ENCODE results near the gene PGLYRP2. TPM values are rescaled to one million over a fixed set of nuclear protein-coding genes. Genes with fewer than 3 reads are reported as not detected.

The PGLYRP2 gene
- total RNA-seq, 2 donors from 2014 or later, result not detected

- TF ChIP-seq CTCF (conservative IDR thresholded peaks at IDR 0.05), result no peak
- no peak for DNase-seq
- no peak overlapping the region for H3K9ac ChIP-seq (ENCODE audit: extremely low read depth, low read length, poor library complexity, severe bottlenecking)
- H3K36me3 Mint-ChIP-seq (ENCODE audit: low read depth), result peaks cover 44% of the 10 kb centered on the region
- H3K36me3 ChIP-seq (ENCODE audit: control insufficient read depth, insufficient read depth, low read length), result peaks cover 37% of the 10 kb centered on the region
- no peak overlapping the region for H3K4me3 Mint-ChIP-seq
- peaks cover under 1% of the 10 kb centered on the region for H3K4me1 Mint-ChIP-seq
- no peak overlapping the region for H3K27ac ChIP-seq (ENCODE audit: low read depth, low read length)
- no peak overlapping the region for H3K27ac Mint-ChIP-seq
- WGBS, 2 experiments (ENCODE audit: insufficient coverage in 1 of 2, insufficient read length in 1 of 2), result 95 to 97% methylated on average over 16 to 25 of the region's 36 CpGs
- peaks cover 11% of the 10 kb centered on the region for H3K9me3 ChIP-seq (ENCODE audit: control insufficient read depth, low read length)
- peaks cover 8% of the 10 kb centered on the region for H3K9me3 Mint-ChIP-seq
- no peaks in the 10 kb centered on the region for H3K27me3 ChIP-seq (ENCODE audit: control insufficient read depth, insufficient read depth, low read length, poor library complexity, severe bottlenecking)
- no peak overlapping the region for H3K4me3 ChIP-seq (ENCODE audit: low read length)
- no peaks in the 10 kb centered on the region for H3K27me3 Mint-ChIP-seq (ENCODE audit: insufficient read depth)
- peaks cover under 1% of the 10 kb centered on the region for H3K4me1 ChIP-seq (ENCODE audit: control insufficient read depth, insufficient read depth, low read length)
These were observed 53.9 kb downstream of the PGLYRP2 start for GRCh38 chr19:15425321-15425950.

- Mint-ChIP-seq H3K4me1 (no peaks in the 10 kb centered on the region), H3K27ac (no peak overlapping the region), H3K9me3 (peaks cover 8% of the 10 kb centered on the region), H3K36me3 (ENCODE audit: low read depth) (peaks cover 44% of the 10 kb centered on the region), H3K27me3 (ENCODE audit: insufficient read depth) (no peaks in the 10 kb centered on the region), H3K4me3 (no peak overlapping the region)
- Histone ChIP-seq H3K27ac (ENCODE audit: low read depth, low read length) (no peak overlapping the region), H3K27me3 (ENCODE audit: control insufficient read depth, insufficient read depth, low read length, poor library complexity, severe bottlenecking) (no peaks in the 10 kb centered on the region), H3K9ac (ENCODE audit: extremely low read depth, low read length, poor library complexity, severe bottlenecking) (no peak overlapping the region), H3K9me3 (ENCODE audit: control insufficient read depth, low read length) (peaks cover 11% of the 10 kb centered on the region), H3K4me1 (ENCODE audit: control insufficient read depth, insufficient read depth, low read length) (no peaks in the 10 kb centered on the region), H3K36me3 (ENCODE audit: control insufficient read depth, insufficient read depth, low read length) (peaks cover 37% of the 10 kb centered on the region), H3K4me3 (ENCODE audit: low read length) (no peak overlapping the region)
- 95 to 97% methylated on average over 26 to 38 of the region's 38 CpGs for WGBS, 2 experiments (ENCODE audit: insufficient coverage in 1 of 2, insufficient read length in 1 of 2)
- TF ChIP-seq CTCF (conservative IDR thresholded peaks at IDR 0.05), result no peak
- DNase-seq, result no peak
These were observed 54.5 kb downstream of the PGLYRP2 start for GRCh38 chr19:15424692-15425272.

GRCh38 chr19:15424121-15424520 is 55.2 kb downstream of the PGLYRP2 start:
- H3K4me3 Mint-ChIP-seq, result no peak overlapping the region
- Histone ChIP-seq H3K27me3 (ENCODE audit: control insufficient read depth, insufficient read depth, low read length, poor library complexity, severe bottlenecking) (no peaks in the 10 kb centered on the region), H3K4me1 (ENCODE audit: control insufficient read depth, insufficient read depth, low read length) (no peaks in the 10 kb centered on the region), H3K27ac (ENCODE audit: low read depth, low read length) (no peak overlapping the region), H3K36me3 (ENCODE audit: control insufficient read depth, insufficient read depth, low read length) (peaks cover 37% of the 10 kb centered on the region), H3K9me3 (ENCODE audit: control insufficient read depth, low read length) (peaks cover 11% of the 10 kb centered on the region), H3K9ac (ENCODE audit: extremely low read depth, low read length, poor library complexity, severe bottlenecking) (no peak overlapping the region), H3K4me3 (ENCODE audit: low read length) (no peak overlapping the region)
- no peaks in the 10 kb centered on the region for H3K27me3 Mint-ChIP-seq (ENCODE audit: insufficient read depth)
- peaks cover 44% of the 10 kb centered on the region for H3K36me3 Mint-ChIP-seq (ENCODE audit: low read depth)
- 93 to 100% methylated on average over 4 to 13 of the region's 13 CpGs for WGBS, 2 experiments (ENCODE audit: insufficient coverage in 1 of 2, insufficient read length in 1 of 2)
- H3K27ac Mint-ChIP-seq, result no peak overlapping the region
- peaks cover 8% of the 10 kb centered on the region for H3K9me3 Mint-ChIP-seq
- H3K4me1 Mint-ChIP-seq, result peaks cover 2% of the 10 kb centered on the region
- DNase-seq, result no peak
- no peak for TF ChIP-seq CTCF (conservative IDR thresholded peaks at IDR 0.05)
